HL-60/S4 treated with phorbol 12-myristate 13-acetate at 8.2 ng/mL for 4 days and 3 days (cell line): ENCODE measurements around the gene VCAN.

Experiments
- in situ Hi-C: fragments of 300-500 bp; cut with MboI; formaldehyde crosslinking; loops from 2 replicates; pipeline ENCODE4 v1.15.0; 2022; ENCODE audit warnings: low sequenced_read_pairs

The VCAN gene

GRCh38 chr5:83494087-83494620, 22.6 kb downstream of the VCAN start:
- in situ Hi-C loops: no loop called here

GRCh38 chr5:83494666-83495065, 23.1 kb downstream of the VCAN start:
- in situ Hi-C loops: no loop called here

- in situ Hi-C loops: no loop called here
These were observed 25.1 kb downstream of the VCAN start for GRCh38 chr5:83496626-83497025.

- in situ Hi-C loops: no loop called here
These were observed 27.0 kb downstream of the VCAN start for GRCh38 chr5:83498585-83498984.

- in situ Hi-C loops: no loop called here
These were observed 32.1 kb downstream of the VCAN start for GRCh38 chr5:83503662-83504061.

GRCh38 chr5:83507431-83507830, 35.9 kb downstream of the VCAN start:
- in situ Hi-C loops: no loop called here

- in situ Hi-C loops: no loop called here
These were observed 38.0 kb downstream of the VCAN start for GRCh38 chr5:83509540-83509939.

GRCh38 chr5:83510260-83510659, 38.7 kb downstream of the VCAN start:
- in situ Hi-C loops: no loop called here

- in situ Hi-C loops: no loop called here
These were observed 40.7 kb downstream of the VCAN start for GRCh38 chr5:83512061-83512745.

- in situ Hi-C loops: no loop called here
These were observed 41.5 kb downstream of the VCAN start for GRCh38 chr5:83513081-83513480.

- in situ Hi-C loops: no loop called here
These were observed 41.9 kb downstream of the VCAN start for GRCh38 chr5:83513491-83513890.

- in situ Hi-C loops: no loop called here
These were observed 44.8 kb downstream of the VCAN start for GRCh38 chr5:83516377-83516776.

- in situ Hi-C loops: no loop called here
These were observed 45.6 kb downstream of the VCAN start for GRCh38 chr5:83517072-83517687.

GRCh38 chr5:83517688-83518085, 46.1 kb downstream of the VCAN start:
- in situ Hi-C loops: no loop called here

- in situ Hi-C loops: no loop called here
These were observed 46.9 kb downstream of the VCAN start for GRCh38 chr5:83518319-83519061.

- in situ Hi-C loops: no loop called here
These were observed 50.9 kb downstream of the VCAN start for GRCh38 chr5:83522446-83522845.

GRCh38 chr5:83523929-83524328, 52.4 kb downstream of the VCAN start:
- in situ Hi-C loops: no loop called here

GRCh38 chr5:83524345-83524744, 52.8 kb downstream of the VCAN start:
- in situ Hi-C loops: no loop called here

GRCh38 chr5:83524991-83525390, 53.4 kb downstream of the VCAN start:
- in situ Hi-C loops: no loop called here

GRCh38 chr5:83526289-83526688, 54.7 kb downstream of the VCAN start:
- in situ Hi-C loops: no loop called here

- in situ Hi-C loops: no loop called here
These were observed 55.7 kb downstream of the VCAN start for GRCh38 chr5:83527221-83527620.
